Psoas muscle (tissue), 8 donors: ENCODE measurements around the gene MAP3K2. TPM values are rescaled to one million over a fixed set of nuclear protein-coding genes. Genes with fewer than 3 reads are reported as not detected.
"Not testable (repeated sequence)": the region's sequence is repeated elsewhere in the genome, so short reads cannot be mapped to it uniquely, and the experiment has no call there.

Experiments used
- ATAC-seq, 4 donors: fragments of 200-7000 bp; cut with Tn5 transposase; one replicate each; pipeline ENCODE4 v1.9.1; 2020; ENCODE audit warnings: moderate library complexity in 3 of 4, mild to moderate bottlenecking in 2 of 4
- DNase-seq, 2 donors: peaks; one replicate each; pipeline ENCODE4 v3.0.0-alpha.2; 2020
- H3K27ac ChIP-seq: fragments of 200-600 bp; one replicate; pipeline ENCODE4 v1.8.0; 2022
- H3K27me3 ChIP-seq, 3 donors: fragments of 200-600 bp in 1 of 3; one replicate each; pipeline versions ENCODE4 v1.6.1 to v1.8.0; 2013 to 2022; ENCODE audit warnings: low read length in 2 of 3, mild to moderate bottlenecking in 2 of 3, moderate library complexity in 1 of 3; ENCODE audit not compliant: insufficient read depth in 3 of 3
- H3K36me3 ChIP-seq, 2 donors: fragments of 200-600 bp in 1 of 2; one replicate each; pipeline versions ENCODE4 v1.6.1 to v1.8.0; 2013 to 2022; ENCODE audit warnings: low read depth in 1 of 2, mild to moderate bottlenecking in 1 of 2, moderate library complexity in 1 of 2; ENCODE audit not compliant: insufficient read depth in 1 of 2
- H3K4me1 ChIP-seq: fragments of 200-600 bp; one replicate; pipeline ENCODE4 v1.8.0; 2022
- H3K4me3 ChIP-seq: fragments of 200-600 bp; one replicate; pipeline ENCODE4 v1.8.0; 2022; ENCODE audit warnings: mild to moderate bottlenecking
- H3K9me3 ChIP-seq: fragments of 200-600 bp; one replicate; pipeline ENCODE4 v1.8.0; 2022
- CTCF ChIP-seq: fragments of 200-600 bp; IDR thresholded peaks from one replicate; pipeline ENCODE4 v1.8.0; 2022; ENCODE audit warnings: antibody characterized with exemption
- WGBS, 3 donors: extraction: QIAGEN DNeasy Blood & Tissue Kit; methylation state at CpG; one replicate each; pipeline versions ENCODE4 v1.1.6 to v1.1.7; 2013; 5-methylcytosine and 5-hydroxymethylcytosine counted together
- intact Hi-C, 2 donors: fragments of 100-400 bp; cut with DNase I; formaldehyde crosslinking; loops; one replicate each; pipeline versions ENCODE4 v1.11.0 to v1.14.2; 2022
- polyA plus RNA-seq, 3 donors: library from polyadenylated mRNA; stranded (reverse); fragments of 200-250 nt; gene quantifications; one replicate each; pipeline ENCODE4 v1.2.3, GENCODE V29; 2013
- total RNA-seq, 4 donors: library from RNA; stranded (reverse); fragmentation: NEBNext Ultra II Directional in 2 of 4; extraction: Animal tissue kit (Norgen Biotek cat#: 25700) in 2 of 4; gene quantifications; one replicate each; pipeline versions ENCODE4 v1.2.1 to v1.2.4, GENCODE V29; 2021 to 2023
- donor health status: healthy with polysubstance abuse.
- donor health status: DM: no; HTN: no; CAD: no; lungs with moderate emphysema.
- donor health status: Bipolar disorder and iron deficiency.
- donor health status: healthy.
- donor health status: DM: yes; HTN: yes; CAD: no.
- donor health status: DM: no; HTN: no; CAD: no.
- donor health status: DM: no; HTN: no; CAD: no.
- donor health status: DM: yes; HTN: yes; CAD: no.

MAP3K2 gene
- total and polyA plus RNA-seq, 7 donors, result 4.2 to 37.1 (median 25.9) TPM

- H3K27me3 ChIP-seq, result no peaks in the 10 kb centered on the region
- H3K4me3 ChIP-seq, result peak overlapping the region; percentile 46
- no peak for DNase-seq
- H3K27ac ChIP-seq, result peak overlapping the region; percentile 96
- WGBS, 3 donors, result 30 to 47% (median 35%) methylated on average over 12 of the region's 12 CpGs
- intact Hi-C loops, result no loop called here
- no peak for TF ChIP-seq CTCF
- peak; percentile 68 to 79 (median 74) for ATAC-seq
- no peaks in the 10 kb centered on the region for H3K36me3 ChIP-seq
- H3K4me1 ChIP-seq, result peaks cover 50% of the 10 kb centered on the region
- H3K9me3 ChIP-seq, result no peaks in the 10 kb centered on the region
These were observed 24.0 kb upstream of the MAP3K2 start for GRCh38 chr2:127411653-127412369.

GRCh38 chr2:127410871-127411652 lies 23.3 kb upstream of the MAP3K2 start:
- Histone ChIP-seq H3K4me3 (peak overlapping the region; percentile 46), H3K36me3 (no peaks in the 10 kb centered on the region), H3K27ac (peak overlapping the region; percentile 96), H3K4me1 (peaks cover 45% of the 10 kb centered on the region), H3K9me3 (no peaks in the 10 kb centered on the region), H3K27me3 (no peaks in the 10 kb centered on the region)
- 14 to 27% (median 17%) methylated on average over 6 of the region's 6 CpGs for WGBS, 3 donors
- intact Hi-C loops, result no loop called here
- ATAC-seq (no peak), DNase-seq (no peak)
- no peak for TF ChIP-seq CTCF

- ATAC-seq, H3K27me3 ChIP-seq, H3K4me3 ChIP-seq, DNase-seq, H3K36me3 ChIP-seq, intact Hi-C loops, H3K9me3 ChIP-seq: not testable (repeated sequence)
- H3K27ac ChIP-seq, result peak overlapping the region; percentile 96
- 97 to 98% (median 97%) methylated on average over 8 of the region's 8 CpGs for WGBS, 3 donors
- peaks cover 44% of the 10 kb centered on the region for H3K4me1 ChIP-seq
These were observed 21.9 kb upstream of the MAP3K2 start for GRCh38 chr2:127409716-127410115.

- H3K9me3 ChIP-seq, result no peaks in the 10 kb centered on the region
- H3K36me3 ChIP-seq, result no peaks in the 10 kb centered on the region
- intact Hi-C loops, result no loop called here
- TF ChIP-seq CTCF, result no peak
- peaks cover 40% of the 10 kb centered on the region for H3K4me1 ChIP-seq
- no peaks in the 10 kb centered on the region for H3K27me3 ChIP-seq
- H3K27ac ChIP-seq, result peak overlapping the region; percentile 96
- DNase-seq (no peak), ATAC-seq (peak in 2 of 4 donors; percentile 2 to 3)
- WGBS, 3 donors, result 86 to 90% (median 89%) methylated on average over 10 of the region's 10 CpGs
- H3K4me3 ChIP-seq, result peak overlapping the region; percentile 72
These were observed 21.0 kb upstream of the MAP3K2 start for GRCh38 chr2:127408807-127409099.

- intact Hi-C loops, result no loop called here
- DNase-seq, result peak; percentile 94 to 96
- H3K4me3 ChIP-seq, result peak overlapping the region; percentile 72
These were observed 20.4 kb upstream of the MAP3K2 start for GRCh38 chr2:127408004-127408806.

More at GRCh38 chr2:127408004-127408806, 20.4 kb upstream of the MAP3K2 start:
- peak; percentile 81 to 87 (median 84) for ATAC-seq
- peak overlapping the region; percentile 96 for H3K27ac ChIP-seq
- peaks cover 37% of the 10 kb centered on the region for H3K4me1 ChIP-seq
- WGBS, 3 donors, result 6 to 13% (median 7%) methylated on average over 36 to 75 of the region's 75 CpGs
- TF ChIP-seq CTCF, result no peak
- no peaks in the 10 kb centered on the region for H3K36me3 ChIP-seq
- H3K9me3 ChIP-seq, result no peaks in the 10 kb centered on the region
- H3K27me3 ChIP-seq, result no peaks in the 10 kb centered on the region
